Progenitor cell of endocrine pancreas (in vitro differentiated cells): ENCODE measurements around the gene GOLGA8B. TPM values are rescaled to one million over a fixed set of nuclear protein-coding genes. Genes with fewer than 3 reads are reported as not detected.

Source experiments
- DNase-seq: peaks from one replicate; pipeline ENCODE4 v3.0.0; 2021; ENCODE audit warnings: low spot score; ENCODE audit not compliant: unreplicated experiment
- H3K27ac Mint-ChIP-seq: 2 replicates; pipeline ENCODE4 v1.8.0; 2021; ENCODE audit warnings: mild to moderate bottlenecking, moderate library complexity, mixed read lengths
- H3K27me3 Mint-ChIP-seq: 2 replicates; pipeline ENCODE4 v1.8.0; 2021; ENCODE audit warnings: mixed read lengths
- H3K36me3 Mint-ChIP-seq: 2 replicates; pipeline ENCODE4 v1.8.0; 2022; ENCODE audit warnings: mixed read lengths; ENCODE audit not compliant: insufficient read depth
- H3K4me1 Mint-ChIP-seq: 2 replicates; pipeline ENCODE4 v1.8.0; 2021; ENCODE audit warnings: low read depth, mixed read lengths
- H3K4me3 Mint-ChIP-seq: 2 replicates; pipeline ENCODE4 v1.8.0; 2021; ENCODE audit warnings: low read depth, mild to moderate bottlenecking, moderate library complexity, mixed read lengths
- H3K9me3 Mint-ChIP-seq: 2 replicates; pipeline ENCODE4 v1.8.0; 2021; ENCODE audit warnings: low read depth, mixed read lengths
- CTCF ChIP-seq: fragments of 200-600 bp; sonication (generic); IDR thresholded peaks from one replicate; pipeline ENCODE4 v1.5.0; 2021; ENCODE audit warnings: antibody characterized with exemption, mild to moderate bottlenecking; ENCODE audit not compliant: unreplicated experiment
- total RNA-seq: library from RNA; stranded (reverse); gene quantifications from 2 replicates; pipeline ENCODE4 v1.2.1, GENCODE V29; 2021

The GOLGA8B gene
- total RNA-seq, 1 donor from 2014 or later: 104 TPM

DNA sequence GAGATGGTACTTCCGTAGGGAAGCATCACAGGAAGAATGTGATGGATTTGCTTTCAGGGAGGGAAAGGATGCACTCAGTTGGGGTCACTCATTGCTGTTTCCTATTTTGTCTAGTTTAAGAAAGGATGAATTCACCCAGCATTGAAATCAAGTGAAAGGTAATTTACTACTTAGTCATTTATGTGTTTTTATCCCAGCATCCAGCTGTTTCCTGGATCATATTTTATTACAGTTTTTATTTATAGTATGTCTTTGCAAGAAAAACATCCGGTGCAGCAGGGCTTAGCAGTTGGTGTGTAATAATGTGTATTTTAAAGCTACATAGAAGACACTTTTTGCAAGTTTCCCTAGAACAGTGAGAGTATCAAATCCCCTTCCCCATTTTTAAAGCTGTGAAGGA lies 37.4 kb upstream of the GOLGA8B start:
- Mint-ChIP-seq H3K27me3 (peaks cover 42% of the 10 kb centered on the region), H3K4me3 (no peak overlapping the region), H3K36me3 (no peaks in the 10 kb centered on the region), H3K9me3 (no peaks in the 10 kb centered on the region), H3K4me1 (no peaks in the 10 kb centered on the region), H3K27ac (no peak overlapping the region)
- TF ChIP-seq CTCF: no peak
- DNase-seq: no peak

DNA sequence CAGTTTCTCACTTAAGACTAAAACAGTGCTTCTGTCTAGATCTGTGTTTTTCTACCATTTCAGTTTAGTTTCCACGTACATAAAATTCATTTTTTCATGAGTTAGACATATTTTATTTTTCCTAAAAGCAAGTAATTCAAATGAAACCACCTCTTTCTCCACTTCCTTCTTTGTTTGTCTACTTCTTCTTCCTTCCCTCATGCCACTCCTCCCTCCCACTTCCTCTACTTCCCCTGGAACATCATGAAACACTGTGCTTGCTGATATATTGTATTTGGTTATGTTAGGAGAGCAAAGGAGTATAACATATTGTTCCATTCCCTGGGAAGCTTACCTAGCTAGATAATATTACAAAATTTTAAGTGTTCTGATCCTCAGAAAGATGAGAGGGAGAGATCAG lies 36.7 kb upstream of the GOLGA8B start:
- H3K4me3 Mint-ChIP-seq: no peak overlapping the region
- peaks cover 42% of the 10 kb centered on the region for H3K27me3 Mint-ChIP-seq
- no peak for TF ChIP-seq CTCF
- H3K27ac Mint-ChIP-seq: no peak overlapping the region
- no peaks in the 10 kb centered on the region for H3K4me1 Mint-ChIP-seq
- no peak for DNase-seq
- H3K9me3 Mint-ChIP-seq: no peaks in the 10 kb centered on the region
- no peaks in the 10 kb centered on the region for H3K36me3 Mint-ChIP-seq

DNA sequence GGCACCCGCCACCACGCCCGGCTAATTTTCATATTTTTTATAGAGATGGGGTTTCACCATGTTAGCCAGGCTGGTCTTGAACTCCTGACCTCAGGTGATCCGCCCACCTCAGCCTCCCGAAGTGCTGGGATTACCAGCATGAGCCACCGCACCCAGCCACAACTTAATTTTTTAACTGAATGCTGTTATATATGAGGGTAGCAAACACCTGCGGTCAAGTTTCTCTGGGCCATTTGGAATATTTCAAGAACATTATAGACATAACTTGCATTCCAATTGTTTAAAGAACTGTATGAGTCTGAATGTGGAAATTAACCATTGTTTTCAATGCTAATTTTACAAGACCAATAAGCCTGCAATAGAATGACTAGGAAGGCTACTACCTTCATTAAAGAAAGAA lies 35.7 kb upstream of the GOLGA8B start:
- no peak overlapping the region for H3K27ac Mint-ChIP-seq
- H3K9me3 Mint-ChIP-seq: no peaks in the 10 kb centered on the region
- peaks cover 48% of the 10 kb centered on the region for H3K27me3 Mint-ChIP-seq
- no peak for TF ChIP-seq CTCF
- no peak overlapping the region for H3K4me3 Mint-ChIP-seq
- no peaks in the 10 kb centered on the region for H3K36me3 Mint-ChIP-seq
- no peak for DNase-seq
- H3K4me1 Mint-ChIP-seq: no peaks in the 10 kb centered on the region

- TF ChIP-seq CTCF: no peak
- DNase-seq: no peak
- Mint-ChIP-seq H3K9me3 (no peaks in the 10 kb centered on the region), H3K4me1 (no peaks in the 10 kb centered on the region), H3K27ac (no peak overlapping the region), H3K4me3 (no peak overlapping the region), H3K27me3 (peaks cover 52% of the 10 kb centered on the region), H3K36me3 (no peaks in the 10 kb centered on the region)
Measured at GRCh38 chr15:34618073-34618472, 34.6 kb upstream of the GOLGA8B start.

DNA sequence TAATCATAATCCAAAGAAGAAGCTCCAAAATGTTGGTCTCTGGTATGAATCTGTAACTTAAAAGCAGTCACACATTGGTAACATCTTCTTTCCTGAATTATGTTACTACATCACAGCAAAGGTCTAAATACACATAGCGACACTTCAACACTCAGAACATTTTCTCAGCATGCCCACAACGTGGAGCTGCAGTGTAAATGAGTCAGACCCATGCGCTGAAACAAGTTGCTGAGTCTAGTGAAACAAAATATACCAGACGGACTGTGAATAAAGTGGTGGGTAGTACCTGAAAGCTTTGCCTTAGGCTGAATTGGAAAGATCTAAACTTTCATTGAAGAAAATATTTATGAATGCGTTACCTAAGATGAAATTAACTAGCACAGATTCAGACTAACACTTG lies 33.2 kb upstream of the GOLGA8B start:
- Mint-ChIP-seq H3K27ac (no peak overlapping the region), H3K9me3 (no peaks in the 10 kb centered on the region), H3K36me3 (no peaks in the 10 kb centered on the region), H3K4me3 (no peak overlapping the region), H3K27me3 (peaks cover 62% of the 10 kb centered on the region), H3K4me1 (no peaks in the 10 kb centered on the region)
- DNase-seq: no peak
- TF ChIP-seq CTCF: no peak
